ENCODE results near the gene ZNF750.

GRCh38 chr17:82863383-82863940 lies 23.6 kb upstream of the ZNF750 start:
- TF ChIP-seq POLR2A (IDR thresholded peaks at IDR 0.05; ENCODE audit: low read length) = no peak
- no peak for TF ChIP-seq GATA1 (IDR thresholded peaks at IDR 0.05; ENCODE audit: low read depth, low read length)
